HG02852 (cell line): ENCODE results near the gene FAM25A.

Experiments used
- ATAC-seq: cut with Tn5 transposase; IDR thresholded peaks from one replicate; pipeline ENCODE4 v1.9.1; 2021; ENCODE audit warnings: mild to moderate bottlenecking, moderate library complexity; ENCODE audit not compliant: unreplicated experiment

FAM25A gene

GRCh38 chr10:87059401-87059800 is 39.3 kb downstream of the FAM25A start:
- ATAC-seq, result no peak

DNA sequence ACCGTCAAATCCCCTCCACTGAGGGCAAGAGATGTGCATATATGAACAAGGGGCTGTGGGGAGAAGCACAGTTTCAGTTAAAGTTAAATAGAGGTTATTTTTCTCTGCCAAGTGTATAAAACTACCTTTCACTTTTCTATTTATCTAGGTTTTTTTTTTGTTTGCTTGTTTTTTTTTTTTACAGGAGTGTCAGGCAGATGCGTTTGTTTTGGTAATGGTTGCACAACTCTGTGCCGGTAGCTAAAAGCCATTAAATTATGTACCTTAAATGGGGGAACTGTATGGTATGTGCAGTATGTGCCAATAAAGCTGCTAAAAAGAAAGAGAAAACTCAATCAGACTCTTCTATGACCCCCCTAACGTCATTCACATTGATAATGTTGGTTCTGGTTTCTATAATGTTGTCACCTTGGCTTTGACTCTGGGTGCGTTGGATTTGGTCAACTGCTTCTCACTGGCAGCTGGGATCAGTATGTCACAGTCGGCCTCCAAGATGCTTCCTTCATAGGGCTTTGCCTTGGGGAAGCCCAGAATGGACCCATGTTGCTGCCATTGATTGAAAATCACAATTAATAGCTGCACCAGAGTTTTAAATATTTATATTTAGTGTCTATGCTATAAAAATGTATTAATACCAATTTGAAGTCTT is 40.3 kb downstream of the FAM25A start:
- ATAC-seq, result no peak

- ATAC-seq, result no peak
Measured at GRCh38 chr10:87064651-87065050, 44.6 kb downstream of the FAM25A start.

DNA sequence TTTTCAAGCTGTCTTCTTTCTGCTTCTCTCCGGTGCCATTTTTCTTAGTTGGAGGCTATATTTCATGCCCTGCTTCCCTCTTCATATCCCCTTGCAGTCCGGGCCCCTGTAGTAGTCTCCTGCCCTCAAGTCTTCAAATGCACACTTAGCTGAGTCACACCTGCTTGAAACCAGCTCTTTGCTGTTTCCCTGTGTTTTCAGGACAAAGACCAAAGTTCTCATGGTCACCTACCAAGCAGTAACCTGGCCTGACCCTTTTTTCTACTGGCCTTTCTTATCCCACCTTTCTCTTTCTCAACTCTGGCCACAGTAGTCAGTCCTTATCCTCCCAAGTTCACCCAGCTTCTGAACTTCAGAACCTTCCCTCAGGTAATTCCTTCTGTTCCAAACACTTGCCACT is 46.1 kb downstream of the FAM25A start:
- no peak for ATAC-seq

- no peak for ATAC-seq
Measured at GRCh38 chr10:87066865-87067264, 46.8 kb downstream of the FAM25A start.

GRCh38 chr10:87068281-87068680 is 48.2 kb downstream of the FAM25A start:
- ATAC-seq, result no peak

DNA sequence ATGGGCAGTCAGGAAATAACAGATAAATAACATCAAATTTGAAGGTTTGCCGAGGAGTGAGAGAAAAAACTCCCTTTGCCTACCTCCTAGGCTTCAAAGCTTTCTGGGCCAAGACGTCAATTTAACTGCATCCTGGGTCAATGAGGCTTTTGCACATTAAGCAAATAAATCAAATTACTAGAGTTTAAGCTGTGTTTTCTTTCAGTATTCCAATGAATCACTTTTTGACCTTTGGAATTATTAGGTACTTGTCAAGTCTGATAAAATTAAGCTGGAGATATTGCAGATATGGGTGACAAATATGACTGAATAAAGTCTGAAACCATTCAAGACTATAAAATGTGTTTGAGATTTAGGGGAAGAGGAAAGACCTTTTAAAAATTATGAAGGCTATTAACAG is 52.4 kb downstream of the FAM25A start:
- ATAC-seq, result no peak
